ENCODE measurements around the gene FAM111A.

FAM111A gene

DNA sequence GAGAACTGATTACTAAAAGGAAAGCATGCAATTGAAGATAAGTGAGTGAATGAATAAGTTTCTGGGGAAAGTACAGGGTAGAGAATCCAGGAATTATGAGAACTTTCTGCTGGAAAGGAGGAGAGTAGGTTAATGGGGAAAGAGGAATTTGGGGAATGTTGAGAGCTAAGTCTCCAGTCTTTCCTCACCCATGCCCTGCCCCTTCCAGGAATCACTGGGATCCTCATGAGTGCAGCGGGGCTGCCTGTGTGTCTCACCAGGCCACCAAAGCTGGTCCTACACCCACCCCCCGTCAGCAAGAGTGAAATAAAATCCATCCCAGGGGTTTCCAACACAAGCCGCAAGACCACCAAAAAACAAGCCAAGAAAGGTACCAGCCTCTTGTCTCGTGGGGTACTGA lies 46.3 kb downstream of the FAM111A start:
- Histone ChIP-seq H3K36me3 (peaks cover 77% of the 10 kb centered on the region), H3K4me1 (ENCODE audit: control insufficient read depth in 1 of 2, insufficient read depth in 1 of 2, low read depth in 1 of 2, low read length in 1 of 2) (peaks cover 0 to 6% of the 10 kb centered on the region in 2 experiments), H3K4me3 (ENCODE audit: low read depth in 1 of 2, low read length in 1 of 2) (no peak overlapping the region), H3K27me3 (no peaks in the 10 kb centered on the region), H3K27ac (no peak overlapping the region), H3K9me3 (no peaks in the 10 kb centered on the region)
- TF ChIP-seq, protein P1, sequence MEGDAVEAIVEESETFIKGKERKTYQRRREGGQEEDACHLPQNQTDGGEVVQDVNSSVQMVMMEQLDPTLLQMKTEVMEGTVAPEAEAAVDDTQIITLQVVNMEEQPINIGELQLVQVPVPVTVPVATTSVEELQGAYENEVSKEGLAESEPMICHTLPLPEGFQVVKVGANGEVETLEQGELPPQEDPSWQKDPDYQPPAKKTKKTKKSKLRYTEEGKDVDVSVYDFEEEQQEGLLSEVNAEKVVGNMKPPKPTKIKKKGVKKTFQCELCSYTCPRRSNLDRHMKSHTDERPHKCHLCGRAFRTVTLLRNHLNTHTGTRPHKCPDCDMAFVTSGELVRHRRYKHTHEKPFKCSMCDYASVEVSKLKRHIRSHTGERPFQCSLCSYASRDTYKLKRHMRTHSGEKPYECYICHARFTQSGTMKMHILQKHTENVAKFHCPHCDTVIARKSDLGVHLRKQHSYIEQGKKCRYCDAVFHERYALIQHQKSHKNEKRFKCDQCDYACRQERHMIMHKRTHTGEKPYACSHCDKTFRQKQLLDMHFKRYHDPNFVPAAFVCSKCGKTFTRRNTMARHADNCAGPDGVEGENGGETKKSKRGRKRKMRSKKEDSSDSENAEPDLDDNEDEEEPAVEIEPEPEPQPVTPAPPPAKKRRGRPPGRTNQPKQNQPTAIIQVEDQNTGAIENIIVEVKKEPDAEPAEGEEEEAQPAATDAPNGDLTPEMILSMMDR (IDR thresholded peaks at IDR 0.05), result no peak

DNA sequence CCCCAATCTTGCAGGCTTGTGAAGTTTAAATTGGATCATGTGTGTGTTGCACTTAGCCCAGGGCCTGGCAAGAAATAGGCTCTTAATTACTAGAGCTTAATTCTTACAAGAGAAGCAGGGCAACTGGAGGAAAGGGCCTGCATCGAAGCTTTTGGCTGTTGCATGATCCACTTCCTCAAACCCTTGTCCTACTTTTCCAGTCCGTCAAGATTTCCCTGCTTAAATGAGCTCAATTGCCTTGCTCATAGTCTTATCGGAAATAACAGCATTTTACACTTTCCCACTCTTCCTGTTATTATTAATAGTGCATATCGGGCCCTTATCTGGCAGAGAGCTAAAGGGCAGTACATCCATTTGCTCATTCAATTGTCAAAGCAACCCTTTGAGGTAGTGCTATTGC lies 47.3 kb downstream of the FAM111A start:
- peaks cover 81% of the 10 kb centered on the region for H3K36me3 ChIP-seq
- H3K4me3 ChIP-seq (ENCODE audit: low read depth in 1 of 2, low read length in 1 of 2), result no peak overlapping the region
- TF ChIP-seq, protein P1 (IDR thresholded peaks at IDR 0.05), result no peak
- no peaks in the 10 kb centered on the region for H3K27me3 ChIP-seq
- no peaks in the 10 kb centered on the region for H3K9me3 ChIP-seq
- H3K4me1 ChIP-seq (ENCODE audit: control insufficient read depth in 1 of 2, insufficient read depth in 1 of 2, low read depth in 1 of 2, low read length in 1 of 2), result peaks cover 0 to 6% of the 10 kb centered on the region in 2 experiments
- H3K27ac ChIP-seq, result no peak overlapping the region

DNA sequence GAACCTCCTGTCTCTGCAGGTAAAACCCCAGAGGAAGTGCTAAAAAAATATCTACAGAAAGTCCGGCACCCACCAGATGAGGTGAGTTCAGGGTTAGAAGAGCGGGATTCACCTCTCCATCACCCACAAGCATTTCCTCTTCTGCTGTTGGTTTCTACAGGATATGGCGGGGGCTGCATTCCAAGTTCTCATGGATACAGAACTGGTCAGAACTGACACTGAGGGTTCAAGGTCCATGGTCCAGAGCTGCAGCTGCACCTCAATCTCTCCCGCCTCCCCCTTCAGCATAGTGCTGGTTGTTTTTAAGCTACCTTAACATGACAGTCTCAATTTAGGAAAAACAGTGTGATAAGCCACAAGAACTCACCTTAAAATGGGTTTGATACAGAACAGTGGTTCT lies 48.4 kb downstream of the FAM111A start:
- Histone ChIP-seq H3K36me3 (peaks cover 81% of the 10 kb centered on the region), H3K9me3 (no peaks in the 10 kb centered on the region), H3K27ac (no peak overlapping the region), H3K4me1 (ENCODE audit: control insufficient read depth in 1 of 2, insufficient read depth in 1 of 2, low read depth in 1 of 2, low read length in 1 of 2) (peaks cover 0 to 6% of the 10 kb centered on the region in 2 experiments), H3K4me3 (ENCODE audit: low read depth in 1 of 2, low read length in 1 of 2) (no peak overlapping the region), H3K27me3 (no peaks in the 10 kb centered on the region)
- TF ChIP-seq, protein P1 (IDR thresholded peaks at IDR 0.05), result no peak

DNA sequence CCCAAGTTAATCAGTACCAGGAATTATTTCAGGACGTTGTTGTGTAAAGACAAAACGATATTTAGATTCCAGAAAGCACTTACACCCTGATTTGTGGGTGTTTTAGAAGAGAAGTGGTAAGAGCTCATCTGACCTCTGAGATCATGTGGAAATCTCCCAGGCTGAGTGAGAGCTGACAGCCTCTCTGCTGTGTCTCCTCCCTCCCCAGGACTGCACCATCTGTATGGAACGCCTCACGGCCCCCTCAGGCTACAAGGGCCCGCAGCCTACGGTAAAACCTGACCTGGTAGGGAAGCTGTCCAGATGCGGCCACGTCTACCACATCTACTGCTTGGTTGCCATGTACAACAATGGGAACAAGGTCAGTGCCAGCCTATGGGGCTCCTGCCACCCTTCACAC lies 49.2 kb downstream of the FAM111A start:
- TF ChIP-seq, protein P1 (IDR thresholded peaks at IDR 0.05), result no peak
- no peak overlapping the region for H3K4me3 ChIP-seq (ENCODE audit: low read depth in 1 of 2, low read length in 1 of 2)
- H3K36me3 ChIP-seq, result peaks cover 89% of the 10 kb centered on the region
- peaks cover 0 to 6% of the 10 kb centered on the region in 2 experiments for H3K4me1 ChIP-seq (ENCODE audit: control insufficient read depth in 1 of 2, insufficient read depth in 1 of 2, low read depth in 1 of 2, low read length in 1 of 2)
- no peak overlapping the region for H3K27ac ChIP-seq
- H3K9me3 ChIP-seq, result no peaks in the 10 kb centered on the region
- H3K27me3 ChIP-seq, result no peaks in the 10 kb centered on the region

DNA sequence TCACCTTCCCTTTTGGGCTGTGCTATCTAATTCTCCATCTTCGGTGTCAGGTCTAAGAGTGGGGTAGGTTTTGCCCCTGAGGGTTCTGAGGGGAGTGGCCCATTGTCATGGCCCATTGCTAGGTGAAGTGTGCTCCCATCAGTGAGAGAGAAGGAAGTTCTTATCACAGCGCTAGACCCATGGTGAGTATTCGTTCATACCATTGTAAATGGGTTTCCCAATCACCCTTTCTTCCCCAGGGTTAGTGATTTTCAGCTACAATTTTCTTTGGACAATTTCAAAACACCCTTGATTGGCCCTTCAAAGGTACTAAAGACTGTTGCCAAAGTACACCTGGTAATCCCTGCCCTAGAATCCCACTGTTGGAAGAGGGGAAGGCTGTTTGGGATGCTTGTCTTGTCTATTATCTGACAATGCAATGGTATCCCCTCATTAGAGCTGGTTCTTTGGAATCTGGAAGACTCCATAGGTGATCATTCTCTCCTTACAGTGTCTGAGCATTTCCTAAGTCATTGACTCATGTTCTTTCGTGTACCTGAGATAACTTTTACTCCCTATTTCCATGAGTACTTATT lies 49.9 kb downstream of the FAM111A start:
- TF ChIP-seq, protein P1 (IDR thresholded peaks at IDR 0.05), result no peak
- Histone ChIP-seq H3K4me1 (ENCODE audit: control insufficient read depth in 1 of 2, insufficient read depth in 1 of 2, low read depth in 1 of 2, low read length in 1 of 2) (peaks cover 0 to 4% of the 10 kb centered on the region in 2 experiments), H3K27me3 (peaks cover 6% of the 10 kb centered on the region), H3K36me3 (peaks cover 93% of the 10 kb centered on the region), H3K9me3 (no peaks in the 10 kb centered on the region), H3K27ac (no peak overlapping the region), H3K4me3 (ENCODE audit: low read depth in 1 of 2, low read length in 1 of 2) (no peak overlapping the region)

Measured in neutrophil (primary cell).